ENCODE results near the gene PCMT1.
"Not testable (repeated sequence)": the region's sequence is repeated elsewhere in the genome, so short reads cannot be mapped to it uniquely, and the experiment has no call there.

Gene PCMT1

DNA sequence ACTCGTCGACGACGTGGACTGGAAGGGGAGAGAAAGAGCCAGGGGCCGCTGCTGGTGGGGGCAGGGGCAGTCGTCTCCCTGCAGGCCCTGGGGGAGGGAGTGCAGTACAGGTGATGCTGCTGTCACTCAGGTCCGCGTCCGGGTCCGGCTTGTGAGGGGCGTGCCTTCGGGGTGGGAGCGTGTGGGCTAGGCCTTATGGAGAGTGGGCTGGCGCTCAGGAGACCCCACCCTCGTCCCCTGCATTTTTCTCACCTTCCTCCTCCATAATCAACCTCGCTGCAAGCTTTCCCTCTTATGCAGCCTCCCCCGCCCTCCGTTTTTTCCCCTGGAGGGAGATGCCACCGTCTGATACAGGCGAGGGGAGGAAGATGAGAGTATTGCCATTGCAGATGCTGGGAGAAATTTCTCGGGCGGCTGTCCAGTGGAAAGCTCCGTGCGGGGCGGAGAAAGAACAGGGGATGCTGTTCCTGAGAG is 632 bp downstream of the PCMT1 start:
- DNase-seq (ENCODE audit: low read depth in 2 of 2), result peak; percentile 59 to 60

DNA sequence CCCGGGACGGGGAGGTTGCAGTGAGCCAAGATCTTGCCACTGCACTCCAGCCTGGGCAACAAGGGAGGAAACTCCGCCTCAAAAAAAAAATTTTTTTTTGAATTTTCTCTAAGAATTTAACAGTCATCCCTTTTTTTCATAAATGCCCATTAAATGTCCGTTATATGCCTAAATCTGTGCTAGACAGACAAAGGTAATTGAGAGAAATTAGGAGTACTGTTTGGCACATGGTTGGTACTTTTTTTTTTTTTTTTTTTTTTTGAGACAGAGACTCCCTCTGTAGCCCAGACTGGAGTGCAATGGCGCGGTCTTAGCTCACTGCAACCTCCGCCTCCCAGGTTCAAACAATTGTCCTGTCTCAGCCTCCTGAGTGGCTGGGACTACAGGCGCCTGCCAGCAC is 1.7 kb downstream of the PCMT1 start:
- DNase-seq (ENCODE audit: low read depth in 2 of 2), result no peak

DNA sequence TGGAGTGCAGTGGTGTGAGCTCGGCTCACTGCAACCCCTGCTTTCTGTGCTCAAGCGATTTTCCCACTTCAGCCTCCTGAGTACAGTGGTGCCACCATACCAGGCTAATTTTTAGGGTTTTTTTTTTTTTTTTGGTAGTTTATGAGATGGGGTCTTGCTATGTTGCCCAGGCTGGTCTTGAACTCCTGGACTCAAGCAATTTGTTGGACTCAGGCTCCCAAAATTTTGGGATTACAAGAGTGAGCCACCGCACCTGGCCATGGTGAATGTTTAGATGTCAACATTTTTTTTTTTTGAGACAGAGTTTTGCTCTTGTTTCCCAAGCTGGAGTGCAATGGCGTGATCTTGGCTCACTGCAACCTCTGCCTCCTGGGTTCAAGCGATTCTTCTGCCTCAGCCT is 2.4 kb downstream of the PCMT1 start:
- DNase-seq (ENCODE audit: low read depth in 2 of 2), result not testable (repeated sequence)

DNA sequence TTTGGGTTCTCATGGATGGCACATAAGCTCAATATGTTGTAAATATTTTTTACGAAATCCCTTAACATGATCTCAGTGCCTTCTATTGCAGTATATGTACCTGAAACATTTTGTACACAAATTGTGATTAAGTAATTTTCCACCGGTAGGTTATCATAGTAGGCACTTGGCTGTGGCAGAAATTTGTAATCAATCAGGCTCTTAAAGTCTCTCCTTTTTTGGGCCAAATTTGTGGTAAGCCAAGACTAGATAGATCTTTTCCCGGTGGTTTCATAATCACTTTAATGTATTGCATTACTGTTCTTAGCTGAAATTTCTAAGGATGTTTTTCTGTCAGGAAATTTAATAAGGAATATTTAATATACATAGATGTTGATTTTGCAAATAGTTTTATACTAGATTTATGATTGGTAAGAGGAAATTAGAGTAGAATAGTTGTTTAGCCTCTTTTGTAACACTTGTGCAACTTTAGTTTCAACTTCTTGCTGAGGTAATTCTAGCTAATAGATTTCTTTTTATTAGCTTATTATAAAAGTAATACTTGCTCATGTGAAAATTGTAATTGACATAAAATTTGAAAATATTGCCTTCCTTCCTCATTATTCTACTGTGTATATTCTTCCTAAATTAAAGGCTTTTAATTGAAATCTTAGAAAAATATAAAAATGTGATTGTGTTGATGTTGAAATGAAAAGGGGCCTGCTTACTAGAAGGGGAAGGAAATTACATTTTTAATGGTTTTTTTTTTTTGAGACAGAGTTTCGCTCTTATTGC is 3.2 kb downstream of the PCMT1 start:
- no peak for DNase-seq (ENCODE audit: low read depth in 2 of 2)

DNA sequence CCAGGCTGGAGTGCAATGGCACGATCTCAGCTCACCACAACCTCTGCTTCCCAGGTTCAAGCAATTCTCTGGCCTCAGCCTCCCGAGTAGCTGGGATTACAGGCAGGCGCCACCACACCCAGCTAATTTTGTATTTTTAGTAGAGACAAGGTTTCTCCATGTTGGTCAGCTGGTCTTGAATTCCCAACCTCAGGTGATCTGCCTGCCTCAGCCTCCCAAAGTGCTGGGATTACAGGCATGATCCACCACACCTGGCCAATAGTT is 3.8 kb downstream of the PCMT1 start:
- not testable (repeated sequence) for DNase-seq (ENCODE audit: low read depth in 2 of 2)

DNA sequence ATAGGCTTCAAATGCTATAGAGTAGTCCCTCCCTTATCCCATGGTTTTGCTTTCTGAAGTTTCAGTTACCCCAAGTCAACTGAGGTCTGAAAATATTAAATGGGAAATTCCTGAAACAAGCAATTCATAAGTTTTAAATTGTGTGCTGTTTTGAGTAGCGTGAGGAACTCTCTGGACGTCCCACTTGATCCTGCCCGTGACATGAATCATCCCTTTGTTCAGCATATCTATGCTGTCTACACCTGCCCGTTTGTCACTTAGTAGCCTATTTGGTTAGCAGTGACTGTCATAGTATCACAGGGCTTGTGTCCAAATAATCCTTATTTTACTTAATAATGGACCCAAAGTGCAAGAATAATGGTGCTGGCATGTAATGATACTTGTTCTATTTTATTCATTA is 5.0 kb downstream of the PCMT1 start:
- DNase-seq (ENCODE audit: low read depth in 2 of 2), result no peak

DNA sequence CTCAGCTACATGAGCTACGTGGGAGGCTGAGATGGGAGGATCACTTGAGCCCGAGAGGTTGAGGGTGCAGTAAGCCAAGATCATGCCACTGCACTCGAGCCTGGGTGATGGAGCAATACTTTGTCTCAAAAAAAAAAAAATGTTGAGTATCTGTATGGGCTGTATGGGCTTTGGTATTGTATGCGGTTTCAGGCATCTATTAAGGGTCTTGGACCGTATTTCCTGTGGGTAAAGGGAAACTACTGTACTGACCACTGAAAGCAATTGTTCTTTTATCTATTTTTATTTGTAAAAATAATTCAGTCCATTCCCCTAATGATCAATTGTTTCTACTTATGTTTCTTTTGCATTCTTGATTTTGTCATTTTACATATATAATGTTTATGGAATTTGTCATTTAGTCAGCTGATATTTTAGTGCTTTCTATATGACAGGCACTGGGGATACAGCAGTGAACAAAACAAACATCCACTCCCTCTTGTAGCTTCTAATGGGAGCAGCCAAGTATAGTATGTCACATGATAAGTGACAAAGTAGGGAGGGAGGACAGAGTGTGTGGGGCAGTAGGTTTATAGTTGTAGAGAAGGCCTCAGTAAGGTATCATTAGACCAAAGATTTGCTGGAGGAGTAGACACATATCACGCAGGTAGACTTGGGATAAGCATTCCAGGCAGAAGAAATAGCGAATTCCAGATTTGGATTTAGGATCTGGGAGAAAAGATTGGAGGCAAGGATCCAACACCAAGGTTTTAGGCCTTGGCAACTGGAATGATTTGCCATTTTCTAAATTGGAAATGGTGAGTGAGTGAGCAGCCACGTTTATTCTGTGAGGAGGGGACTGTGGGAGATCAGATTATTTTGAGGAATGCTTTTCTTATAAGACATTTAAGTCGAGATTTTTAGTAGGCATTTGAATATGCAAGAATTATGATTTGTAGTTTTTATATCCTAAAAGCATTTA is 6.0 kb downstream of the PCMT1 start:
- no peak for DNase-seq (ENCODE audit: low read depth in 2 of 2)

DNA sequence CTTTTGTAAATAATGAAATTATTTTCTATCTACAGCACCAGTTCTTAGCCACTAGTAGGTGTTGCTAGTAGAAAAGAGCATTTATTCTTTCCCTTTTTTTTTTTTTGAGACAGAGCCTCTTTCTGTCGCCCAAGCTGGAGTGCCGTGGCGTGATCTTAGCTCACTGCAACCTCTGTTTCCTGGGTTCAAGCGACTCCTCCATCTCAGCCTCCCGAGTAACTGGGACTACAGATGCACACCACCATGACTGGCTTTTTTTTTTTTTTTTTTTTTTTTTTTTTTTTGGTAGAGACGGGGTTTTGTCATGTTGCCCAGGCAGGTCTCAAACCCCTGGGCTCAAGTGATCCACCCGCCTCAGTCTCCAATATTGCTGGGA is 6.7 kb downstream of the PCMT1 start:
- no peak for DNase-seq (ENCODE audit: low read depth in 2 of 2)

DNA sequence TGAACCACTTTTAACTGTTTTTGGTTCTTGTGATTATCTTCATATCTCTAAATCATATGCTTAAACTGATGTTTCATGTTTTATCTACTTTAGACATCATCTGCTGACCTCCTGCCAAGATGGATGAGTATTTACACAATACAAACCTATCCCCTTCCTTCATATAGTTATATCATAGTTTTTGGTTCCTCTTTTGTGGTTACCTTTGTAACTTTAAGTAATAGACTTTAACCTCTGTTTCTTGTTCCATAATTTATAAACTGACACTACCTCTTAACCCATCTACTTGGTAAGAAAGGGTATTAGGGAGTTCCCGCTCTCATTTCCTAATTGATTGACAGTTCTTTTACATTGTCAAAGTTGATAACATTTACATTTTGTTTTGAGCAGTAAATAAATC is 11.9 kb downstream of the PCMT1 start:
- no peak for DNase-seq (ENCODE audit: low read depth in 2 of 2)

DNA sequence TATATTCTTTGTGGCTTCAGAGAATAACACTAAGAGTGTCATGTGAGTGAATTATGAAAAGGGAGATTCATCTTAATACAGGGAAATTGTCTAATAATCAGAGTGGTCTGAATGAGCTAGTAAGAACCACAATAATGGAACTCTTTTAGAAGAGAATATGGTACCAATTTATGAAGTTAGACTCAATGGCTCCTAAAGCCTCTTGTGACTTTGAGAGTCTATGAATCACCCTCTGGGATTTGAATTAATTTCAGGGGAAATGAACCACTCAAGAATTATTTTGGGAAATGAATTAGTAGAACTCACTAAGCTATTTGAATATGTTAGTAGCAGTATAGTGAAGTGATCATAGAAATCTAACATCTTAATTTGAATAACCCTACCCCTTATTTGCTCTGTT is 14.3 kb downstream of the PCMT1 start:
- DNase-seq (ENCODE audit: low read depth in 2 of 2), result no peak

DNA sequence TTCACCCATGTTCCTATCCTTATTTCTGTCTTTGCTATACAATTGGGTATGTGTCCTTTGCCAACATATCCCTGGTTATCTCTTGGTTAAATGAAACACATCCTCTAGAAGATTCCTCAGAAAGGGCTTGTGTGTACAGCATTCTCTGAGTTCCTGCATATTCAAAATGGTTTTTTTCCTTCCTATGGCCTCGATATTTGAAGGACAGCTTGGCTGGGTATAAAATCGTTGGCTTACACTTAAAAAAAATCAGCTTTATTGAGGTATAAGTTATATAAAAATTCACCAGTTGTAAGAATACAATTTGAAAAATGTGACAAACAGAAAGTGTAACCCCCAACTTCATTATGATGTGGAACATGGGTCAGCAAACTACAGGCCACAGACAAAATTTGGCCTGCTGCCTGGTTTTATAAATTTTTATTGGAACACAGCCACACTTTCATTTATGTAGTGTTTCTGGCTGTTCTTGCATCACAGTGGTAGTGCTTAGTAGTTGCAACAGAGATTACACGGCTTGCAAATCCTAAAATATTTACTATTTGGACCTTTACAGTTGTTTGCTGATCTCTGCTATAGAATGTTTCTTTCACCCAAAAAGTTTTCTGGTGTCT is 16.7 kb downstream of the PCMT1 start:
- DNase-seq (ENCODE audit: low read depth in 2 of 2), result no peak

DNA sequence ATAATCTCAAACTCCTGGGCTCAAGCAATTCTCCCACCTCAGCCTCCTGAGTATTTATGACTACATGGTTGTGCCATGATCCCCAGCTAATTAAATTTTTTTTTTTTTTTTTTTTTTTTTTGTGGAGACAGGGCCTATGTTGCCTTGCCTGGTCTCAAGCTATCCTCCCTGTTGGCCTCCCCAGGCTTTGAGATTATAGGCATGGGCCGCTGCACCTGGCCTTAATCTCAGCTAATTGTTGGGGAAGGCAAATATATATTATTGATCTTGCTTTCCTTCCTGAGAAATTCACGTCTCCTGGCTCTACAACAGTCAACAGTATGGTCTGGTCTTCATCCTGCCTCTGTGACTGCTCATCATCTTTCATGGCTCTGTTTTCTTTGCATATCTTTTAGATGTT is 20.1 kb downstream of the PCMT1 start:
- no peak for DNase-seq (ENCODE audit: low read depth in 2 of 2)

DNA sequence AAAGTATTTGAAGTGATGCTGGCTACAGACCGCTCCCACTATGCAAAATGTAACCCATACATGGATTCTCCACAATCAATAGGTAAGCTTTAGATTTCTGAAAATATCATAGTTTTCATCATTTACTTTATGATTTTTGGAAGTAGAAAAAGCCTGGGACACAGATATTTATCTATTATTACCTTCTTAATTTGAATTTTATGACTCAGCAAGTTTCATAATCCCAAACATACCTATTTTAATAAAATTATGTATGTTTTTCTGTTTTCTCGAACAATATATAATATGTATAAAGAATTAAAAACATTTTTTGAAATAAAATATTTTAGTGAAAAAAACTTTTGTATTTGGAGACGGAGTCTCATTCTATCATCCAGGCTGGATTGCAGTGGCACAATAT is 21.6 kb downstream of the PCMT1 start:
- DNase-seq (ENCODE audit: low read depth in 2 of 2), result no peak

DNA sequence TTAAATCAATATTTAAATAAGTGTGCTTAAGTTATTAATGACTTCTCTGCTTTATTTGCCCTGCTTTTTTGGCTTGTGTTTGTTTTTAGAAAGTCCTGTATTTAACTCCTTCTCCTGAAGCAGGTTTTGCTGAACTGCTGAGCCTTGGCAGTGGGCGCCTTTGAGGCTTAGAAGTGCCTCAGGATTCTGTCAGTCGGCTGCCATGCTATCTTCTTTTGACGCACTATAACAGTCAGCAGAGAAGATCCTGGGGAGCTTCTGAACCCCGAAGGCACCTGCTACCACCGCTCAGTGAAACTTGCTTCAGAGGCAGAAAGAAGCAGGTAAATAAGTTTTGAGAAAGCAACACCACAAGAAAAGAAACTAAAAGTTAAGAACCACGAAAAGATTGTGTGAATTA is 22.4 kb downstream of the PCMT1 start:
- no peak for DNase-seq (ENCODE audit: low read depth in 2 of 2)

DNA sequence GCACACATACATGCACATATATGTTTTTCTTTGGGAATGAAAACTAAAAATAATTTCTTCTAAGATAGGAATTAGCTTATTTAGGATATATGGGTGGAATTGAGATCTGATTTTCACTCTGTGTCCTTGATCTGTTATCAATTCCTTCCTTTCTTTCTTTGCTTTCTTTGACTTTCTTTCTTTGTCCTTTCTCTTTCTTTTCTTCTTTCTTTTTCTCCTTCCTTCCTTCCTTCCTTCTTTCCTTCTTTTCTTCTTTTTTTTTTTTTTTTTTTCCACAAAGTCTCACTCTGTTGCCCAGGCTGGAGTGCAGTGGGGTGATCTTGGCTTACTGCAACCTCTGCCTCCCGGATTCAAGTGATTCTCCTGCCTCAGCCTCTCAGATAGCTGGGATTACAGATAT is 28.1 kb downstream of the PCMT1 start:
- DNase-seq (ENCODE audit: low read depth in 2 of 2), result no peak

DNA sequence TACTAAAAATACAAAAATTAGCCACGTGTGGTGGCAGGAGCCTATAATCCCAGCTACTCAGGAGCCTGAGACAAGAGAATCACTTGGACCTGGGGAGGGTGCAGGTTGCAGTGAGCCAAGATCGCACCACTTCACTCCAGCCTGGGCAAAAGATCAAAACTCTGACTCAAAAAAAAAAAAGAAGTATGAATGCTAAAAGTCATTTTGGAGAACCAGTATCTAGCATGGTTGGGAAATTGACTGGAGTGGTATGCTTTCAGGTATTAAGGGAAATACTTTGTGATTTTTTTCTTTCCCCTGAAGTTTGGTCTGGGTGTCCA is 30.1 kb downstream of the PCMT1 start:
- DNase-seq (ENCODE audit: low read depth in 2 of 2), result no peak

DNA sequence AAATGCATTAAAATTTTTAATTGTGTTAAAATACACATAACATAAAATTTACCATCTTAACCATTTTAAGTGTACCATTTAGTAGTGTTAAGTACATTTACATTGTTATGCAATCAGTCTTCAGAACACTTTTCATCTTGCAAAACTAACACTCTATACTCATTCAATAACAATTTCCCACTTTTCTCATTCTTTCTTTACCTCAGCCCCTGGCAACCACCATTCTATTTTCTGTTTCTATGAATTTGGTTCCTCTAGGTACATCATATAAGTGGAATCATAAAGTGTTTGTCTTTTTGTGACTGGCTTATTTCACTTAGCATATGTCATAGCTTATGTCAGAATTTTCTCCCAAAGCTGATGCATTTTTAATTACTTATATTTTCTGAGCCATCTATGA is 32.2 kb downstream of the PCMT1 start:
- no peak for DNase-seq (ENCODE audit: low read depth in 2 of 2)

DNA sequence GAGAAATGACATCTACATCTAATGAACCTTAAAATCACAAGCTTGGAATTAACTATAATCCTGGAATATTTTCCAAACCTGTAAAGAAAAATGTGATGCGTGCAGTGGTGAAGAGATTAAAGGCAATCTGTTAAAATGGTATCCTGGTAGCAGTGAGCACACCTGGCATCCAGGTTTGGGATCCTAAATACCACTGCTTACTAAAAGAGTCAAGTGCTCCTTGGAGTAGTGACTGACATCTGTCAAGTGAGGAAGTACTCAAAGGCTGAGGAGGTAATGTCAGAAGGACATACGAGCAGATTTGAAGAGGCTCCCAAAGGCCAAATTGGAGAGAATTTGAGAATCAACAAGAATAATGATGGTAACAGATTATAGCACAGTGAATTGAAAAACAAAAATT is 32.8 kb downstream of the PCMT1 start:
- no peak for DNase-seq (ENCODE audit: low read depth in 2 of 2)

DNA sequence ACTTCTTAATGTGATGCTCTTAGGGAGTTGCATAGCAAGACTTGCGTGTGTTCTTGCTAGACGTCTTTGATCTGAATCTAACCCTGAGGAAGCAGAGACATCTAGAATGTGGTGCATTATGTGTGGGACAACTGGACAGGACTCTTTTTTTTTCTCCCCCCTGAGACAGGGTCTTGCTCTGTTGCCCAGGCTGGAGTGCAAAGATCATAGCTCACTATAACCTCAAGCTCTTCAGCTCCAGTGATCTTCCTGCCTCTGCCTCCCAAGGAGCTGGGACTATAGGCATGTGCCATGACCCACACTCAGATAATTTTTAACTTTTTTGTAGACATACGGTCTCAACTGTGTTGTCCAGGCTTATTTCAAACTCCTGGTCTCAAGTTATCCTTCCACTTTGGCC is 34.0 kb downstream of the PCMT1 start:
- DNase-seq (ENCODE audit: low read depth in 2 of 2), result no peak

DNA sequence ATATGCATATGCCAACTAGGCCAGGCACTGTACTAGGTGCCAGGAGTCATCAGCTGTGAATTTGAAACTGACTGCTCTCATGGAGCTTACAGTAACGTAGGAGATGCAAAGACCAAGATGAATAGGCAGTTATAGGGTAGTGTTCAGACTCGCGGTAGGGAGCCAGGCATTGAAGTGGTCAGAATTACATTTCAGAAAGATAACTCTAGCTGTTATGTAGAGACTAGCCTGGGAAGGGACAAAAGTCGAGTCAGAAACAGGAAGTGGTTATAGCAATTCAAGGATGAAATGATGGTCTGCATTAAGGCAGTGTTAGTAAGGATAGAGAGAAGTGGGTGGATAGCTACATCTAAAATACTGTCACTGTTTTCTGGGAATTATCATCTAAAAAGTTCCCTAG is 56.6 kb downstream of the PCMT1 start:
- DNase-seq (ENCODE audit: low read depth in 2 of 2), result no peak

DNA sequence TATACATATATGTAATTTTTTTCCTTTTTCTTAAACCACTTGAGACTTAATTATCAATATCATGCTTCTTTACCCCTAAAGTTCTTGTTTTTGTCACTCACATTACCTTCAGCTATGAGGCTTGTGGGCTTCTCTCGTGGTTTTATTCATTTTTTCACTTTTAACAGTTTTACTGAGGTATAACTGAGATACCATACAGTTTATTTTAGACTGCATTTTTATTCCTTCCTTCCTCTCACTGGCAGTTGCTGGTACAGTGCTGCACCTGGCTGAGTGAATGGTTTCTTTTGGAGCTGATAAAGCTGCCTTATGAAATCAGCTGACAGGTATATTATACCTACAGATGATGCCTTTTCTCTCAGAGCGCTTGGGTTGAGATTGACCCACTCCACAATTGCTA is 60.3 kb downstream of the PCMT1 start:
- no peak for DNase-seq (ENCODE audit: low read depth in 2 of 2)

DNA sequence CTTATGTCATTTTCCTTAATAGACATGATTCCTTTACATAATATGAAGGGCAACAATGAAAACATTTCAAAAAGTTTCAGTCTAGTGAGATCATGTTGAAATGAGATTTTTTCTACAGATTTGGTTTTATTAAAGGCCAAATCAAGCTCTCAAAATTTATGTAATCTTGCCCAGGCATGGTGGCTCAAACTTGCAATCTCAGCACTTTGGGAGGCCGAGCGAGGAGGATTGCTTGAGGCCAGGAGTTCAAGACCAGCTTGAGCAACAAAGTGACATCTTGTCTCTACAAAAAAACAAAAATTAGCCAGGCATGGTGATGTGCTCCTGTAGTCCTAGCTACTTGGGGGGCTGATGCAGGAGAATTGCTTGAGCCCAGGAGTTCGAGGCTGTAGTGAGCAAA is 63.8 kb downstream of the PCMT1 start:
- DNase-seq (ENCODE audit: low read depth in 2 of 2), result no peak

DNA sequence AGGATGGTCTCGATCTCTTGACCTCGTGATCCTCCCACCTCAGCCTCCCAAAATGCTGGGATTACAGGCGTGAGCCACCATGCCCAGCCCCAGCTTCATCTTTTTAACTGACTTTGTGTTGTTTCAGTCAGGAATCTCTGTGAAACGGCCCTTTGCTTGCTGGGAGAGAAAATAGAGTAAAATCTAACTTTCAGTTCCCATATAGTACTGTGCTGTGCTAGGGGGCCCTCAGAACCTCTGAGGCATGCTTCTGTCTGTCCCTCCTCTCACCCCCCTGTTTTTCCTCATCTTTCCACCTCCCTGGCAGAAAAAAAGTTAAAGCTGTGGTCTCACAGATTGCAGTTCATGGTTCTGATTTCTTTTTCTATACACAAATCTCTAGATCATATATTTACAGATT is 66.2 kb downstream of the PCMT1 start:
- no peak for DNase-seq (ENCODE audit: low read depth in 2 of 2)

All from stimulated activated CD8-positive, alpha-beta memory T cell treated with anti-CD3 and anti-CD28 coated beads, Interleukin-15, amount 100 ng/mL, for 48 hours (primary cell).